HUES48 (cell line): Measurements from ENCODE around the gene LTB.

Source experiments
- H3K27ac ChIP-seq: one replicate; pipeline ENCODE4 v1.7.0; 2013; ENCODE audit warnings: low read depth, low read length, inconsistent platforms
- H3K27me3 ChIP-seq: 2 replicates; pipeline ENCODE4 v1.6.1; 2013; ENCODE audit warnings: mild to moderate bottlenecking, low read length; ENCODE audit not compliant: control insufficient read depth, insufficient read depth
- H3K36me3 ChIP-seq: 2 replicates; pipeline ENCODE4 v1.6.1; 2013; ENCODE audit warnings: low read length; ENCODE audit not compliant: control insufficient read depth, insufficient read depth
- H3K4me1 ChIP-seq: 2 replicates; pipeline ENCODE4 v1.6.1; 2013; ENCODE audit warnings: mild to moderate bottlenecking, low read length; ENCODE audit not compliant: control insufficient read depth, insufficient read depth
- H3K4me3 ChIP-seq: 2 replicates; pipeline ENCODE4 v1.5.1; 2013; ENCODE audit warnings: mild to moderate bottlenecking, low read depth, low read length
- H3K9ac ChIP-seq: 2 replicates; pipeline ENCODE4 v1.6.1; 2013; ENCODE audit warnings: mild to moderate bottlenecking, low read depth, low read length, moderate library complexity
- H3K9me3 ChIP-seq: 2 replicates; pipeline ENCODE4 v1.6.1; 2013; ENCODE audit warnings: low read length; ENCODE audit not compliant: control insufficient read depth, insufficient read depth

The LTB gene

DNA sequence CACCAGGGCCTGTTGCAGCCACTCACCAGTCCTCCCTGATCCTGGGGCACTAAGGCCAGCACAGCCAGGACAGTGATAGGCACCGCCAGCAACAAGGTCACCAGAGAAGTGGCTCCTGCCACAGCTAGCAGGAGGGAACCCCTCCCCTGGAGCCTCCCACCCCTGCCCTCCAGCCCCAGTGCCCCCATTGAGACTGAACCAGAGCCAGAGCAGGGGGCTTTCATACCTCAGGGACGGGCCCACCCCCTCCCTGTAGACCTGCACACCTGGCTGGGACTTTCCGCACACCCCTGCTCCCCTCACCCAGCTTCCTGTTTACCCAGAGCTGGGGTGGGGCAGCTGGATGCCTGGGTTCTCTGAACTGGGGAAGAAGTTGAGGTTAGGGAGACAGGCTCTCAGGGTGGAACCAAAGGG is at the start of gene LTB:
LTB (minus strand) TSS at position 195 of the 414 bp plus-strand sequence; CDS start at position 188, 7 bp downstream.
- peak within 1 kb of the TSS; percentile 66; the same call in 1 of the 2 replicates for H3K9ac ChIP-seq
- H3K4me1 ChIP-seq = peaks cover 14% of the 10 kb centered on the region
- peaks cover 23% of the 10 kb centered on the region for H3K27me3 ChIP-seq
- no peaks in the 10 kb centered on the region for H3K9me3 ChIP-seq
- peak within 1 kb of the TSS; percentile 91 for H3K4me3 ChIP-seq
- no peaks in the 10 kb centered on the region for H3K36me3 ChIP-seq
- H3K27ac ChIP-seq = no peak within 1 kb of the TSS

DNA sequence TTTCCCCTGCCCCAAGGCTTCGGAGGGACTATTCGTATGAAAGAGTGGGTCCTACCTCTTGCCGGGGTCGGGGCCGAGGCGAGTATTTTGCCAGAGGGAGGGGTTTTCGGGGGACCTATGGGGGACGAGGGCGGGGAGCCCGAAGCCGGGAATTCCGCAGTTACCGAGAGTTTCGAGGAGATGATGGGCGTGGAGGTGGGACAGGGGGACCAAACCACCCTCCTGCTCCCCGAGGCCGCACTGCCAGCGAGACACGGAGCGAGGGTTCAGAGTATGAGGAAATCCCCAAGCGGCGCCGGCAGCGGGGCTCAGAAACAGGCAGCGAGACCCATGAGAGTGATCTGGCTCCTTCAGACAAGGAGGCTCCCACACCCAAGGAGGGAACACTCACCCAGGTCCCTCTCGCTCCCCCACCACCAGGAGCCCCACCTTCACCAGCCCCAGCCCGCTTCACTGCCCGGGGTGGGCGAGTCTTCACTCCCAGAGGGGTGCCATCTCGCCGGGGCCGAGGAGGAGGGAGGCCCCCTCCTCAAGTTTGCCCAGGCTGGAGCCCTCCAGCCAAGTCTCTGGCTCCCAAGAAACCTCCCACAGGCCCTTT is 49.6 kb upstream of the LTB start:
- Histone ChIP-seq H3K9me3 (no peaks in the 10 kb centered on the region), H3K4me3 (no peak overlapping the region), H3K36me3 (peaks cover 100% of the 10 kb centered on the region), H3K9ac (no peak overlapping the region), H3K27me3 (no peaks in the 10 kb centered on the region), H3K4me1 (no peaks in the 10 kb centered on the region), H3K27ac (peak overlapping the region; percentile 33)

DNA sequence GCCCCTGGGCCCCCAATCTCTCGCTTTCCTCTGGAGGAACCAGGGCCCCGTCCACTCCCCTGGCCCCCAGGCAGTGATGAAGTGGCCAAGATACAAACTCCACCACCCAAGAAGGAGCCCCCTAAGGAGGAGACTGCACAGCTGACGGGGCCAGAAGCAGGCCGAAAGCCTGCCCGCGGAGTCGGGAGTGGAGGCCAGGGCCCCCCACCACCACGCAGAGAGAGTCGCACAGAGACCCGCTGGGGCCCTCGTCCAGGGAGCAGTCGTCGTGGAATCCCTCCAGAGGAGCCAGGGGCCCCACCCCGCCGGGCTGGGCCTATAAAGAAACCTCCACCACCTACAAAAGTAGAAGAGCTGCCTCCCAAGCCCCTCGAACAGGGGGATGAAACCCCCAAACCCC is 49.0 kb upstream of the LTB start:
- H3K9me3 ChIP-seq = no peaks in the 10 kb centered on the region
- H3K27me3 ChIP-seq = no peaks in the 10 kb centered on the region
- H3K9ac ChIP-seq = no peak overlapping the region
- no peak overlapping the region for H3K4me3 ChIP-seq
- no peaks in the 10 kb centered on the region for H3K4me1 ChIP-seq
- peaks cover 100% of the 10 kb centered on the region for H3K36me3 ChIP-seq
- no peak overlapping the region for H3K27ac ChIP-seq

GRCh38 chr6:31630177-31630934 is 48.1 kb upstream of the LTB start:
- Histone ChIP-seq H3K4me3 (no peak overlapping the region), H3K9me3 (no peaks in the 10 kb centered on the region), H3K27ac (no peak overlapping the region), H3K36me3 (peaks cover 100% of the 10 kb centered on the region), H3K9ac (no peak overlapping the region), H3K4me1 (no peaks in the 10 kb centered on the region), H3K27me3 (no peaks in the 10 kb centered on the region)

DNA sequence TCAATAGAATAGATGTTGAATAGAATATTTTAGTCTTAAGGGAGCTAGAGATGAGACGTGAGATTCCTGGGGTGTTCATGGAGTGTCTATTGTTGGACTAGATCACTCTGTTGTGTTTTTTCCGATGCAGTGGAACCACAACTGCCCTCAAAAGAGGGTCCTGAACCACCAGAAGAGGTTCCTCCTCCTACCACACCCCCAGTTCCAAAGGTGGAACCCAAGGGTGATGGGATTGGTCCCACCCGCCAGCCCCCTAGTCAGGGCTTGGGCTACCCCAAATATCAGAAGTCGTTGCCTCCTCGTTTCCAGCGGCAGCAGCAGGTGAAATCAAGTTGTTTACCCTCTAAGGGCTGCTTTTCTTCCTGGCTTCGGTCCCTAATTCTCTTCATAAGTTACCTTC is 46.8 kb upstream of the LTB start:
- no peaks in the 10 kb centered on the region for H3K27me3 ChIP-seq
- H3K9ac ChIP-seq = no peak overlapping the region
- peaks cover 100% of the 10 kb centered on the region for H3K36me3 ChIP-seq
- H3K27ac ChIP-seq = no peak overlapping the region
- H3K4me1 ChIP-seq = no peaks in the 10 kb centered on the region
- no peaks in the 10 kb centered on the region for H3K9me3 ChIP-seq
- no peak overlapping the region for H3K4me3 ChIP-seq

DNA sequence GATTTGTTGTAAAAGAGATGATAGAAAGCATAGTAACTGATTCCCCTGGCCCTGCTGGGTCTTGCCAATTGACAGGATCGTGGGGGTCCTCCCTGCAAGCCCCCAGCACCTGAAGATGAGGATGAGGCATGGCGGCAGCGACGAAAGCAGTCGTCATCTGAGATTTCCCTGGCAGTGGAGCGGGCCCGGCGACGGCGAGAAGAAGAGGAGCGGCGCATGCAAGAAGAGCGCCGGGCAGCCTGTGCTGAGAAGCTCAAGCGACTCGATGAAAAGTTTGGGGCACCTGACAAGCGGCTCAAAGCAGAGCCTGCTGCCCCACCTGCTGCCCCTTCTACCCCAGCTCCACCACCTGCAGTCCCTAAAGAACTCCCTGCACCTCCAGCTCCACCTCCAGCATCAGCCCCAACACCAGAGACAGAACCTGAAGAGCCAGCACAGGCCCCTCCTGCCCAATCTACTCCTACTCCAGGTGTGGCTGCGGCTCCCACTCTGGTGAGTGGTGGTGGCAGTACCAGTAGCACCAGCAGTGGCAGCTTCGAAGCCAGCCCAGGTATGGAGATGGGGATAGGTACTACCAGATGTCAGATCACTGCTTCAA is 45.6 kb upstream of the LTB start:
- H3K27me3 ChIP-seq = no peaks in the 10 kb centered on the region
- H3K9ac ChIP-seq = no peak overlapping the region
- H3K4me1 ChIP-seq = peaks cover 1% of the 10 kb centered on the region; the same call in 1 of the 2 replicates
- no peak overlapping the region for H3K4me3 ChIP-seq
- H3K27ac ChIP-seq = no peak overlapping the region
- no peaks in the 10 kb centered on the region for H3K9me3 ChIP-seq
- peaks cover 100% of the 10 kb centered on the region for H3K36me3 ChIP-seq

GRCh38 chr6:31626952-31627351 is 44.7 kb upstream of the LTB start:
- Histone ChIP-seq H3K9ac (no peak overlapping the region), H3K36me3 (peaks cover 99% of the 10 kb centered on the region), H3K4me1 (peaks cover 10% of the 10 kb centered on the region), H3K27me3 (no peaks in the 10 kb centered on the region), H3K27ac (no peak overlapping the region), H3K4me3 (no peak overlapping the region), H3K9me3 (no peaks in the 10 kb centered on the region)

- Histone ChIP-seq H3K36me3 (peaks cover 75% of the 10 kb centered on the region), H3K4me3 (no peak overlapping the region), H3K9ac (no peak overlapping the region)
Measured at GRCh38 chr6:31624070-31624469, 41.8 kb upstream of the LTB start.

GRCh38 chr6:31622684-31623091 is 40.5 kb upstream of the LTB start:
- Histone ChIP-seq H3K27ac (no peak overlapping the region), H3K9me3 (no peaks in the 10 kb centered on the region), H3K4me1 (peaks cover 13% of the 10 kb centered on the region), H3K4me3 (peak overlapping the region; percentile 84), H3K9ac (no peak overlapping the region; the same call in 1 of the 2 replicates), H3K27me3 (no peaks in the 10 kb centered on the region), H3K36me3 (peaks cover 61% of the 10 kb centered on the region)

More at GRCh38 chr6:31624070-31624469, 41.8 kb upstream of the LTB start:
- Histone ChIP-seq H3K9me3 (no peaks in the 10 kb centered on the region), H3K4me1 (peaks cover 13% of the 10 kb centered on the region), H3K27ac (no peak overlapping the region), H3K27me3 (no peaks in the 10 kb centered on the region)

GRCh38 chr6:31621991-31622390 is 39.8 kb upstream of the LTB start:
- peak overlapping the region; percentile 99 for H3K27ac ChIP-seq
- H3K9ac ChIP-seq = peak overlapping the region; percentile 93
- peak overlapping the region; percentile 84 for H3K4me3 ChIP-seq
- peaks cover 54% of the 10 kb centered on the region for H3K36me3 ChIP-seq
- no peaks in the 10 kb centered on the region for H3K27me3 ChIP-seq
- H3K4me1 ChIP-seq = peaks cover 13% of the 10 kb centered on the region
- H3K9me3 ChIP-seq = no peaks in the 10 kb centered on the region
